GM12878 (cell line): ENCODE results near the gene SCIMP. TPM values are rescaled to one million over a fixed set of nuclear protein-coding genes. Genes with fewer than 3 reads are reported as not detected.

Experiments used
- E2F8 ChIP-seq: fragments of 450-650 bp; IDR thresholded peaks from 2 replicates; pipeline ENCODE4 v1.6.1; 2018; ENCODE audit warnings: mild to moderate bottlenecking, low read depth, moderate library complexity; ENCODE audit not compliant: partially characterized antibody
- KAT2A ChIP-seq: conservative IDR thresholded peaks from 2 replicates; pipeline ENCODE4 v1.6.1; 2011; ENCODE audit warnings: low read depth, low read length; ENCODE audit not compliant: control insufficient read depth
- MEF2B ChIP-seq: fragments of 450-650 bp; IDR thresholded peaks from 2 replicates; pipeline ENCODE4 v1.6.1; 2018; ENCODE audit warnings: mild to moderate bottlenecking, moderate library complexity; ENCODE audit not compliant: partially characterized antibody, poor library complexity, severe bottlenecking
- POLR2AphosphoS2 ChIP-seq: IDR thresholded peaks from 2 replicates; pipeline ENCODE4 v1.6.1; 2011; ENCODE audit warnings: low read depth, mild to moderate bottlenecking, low read length, improper control_type of control experiment, moderate library complexity
- TAF1 ChIP-seq: IDR thresholded peaks from 2 replicates; pipeline ENCODE4 v1.6.1; 2011; ENCODE audit warnings: mild to moderate bottlenecking, low read depth, low read length, borderline replicate concordance
- TCF12 ChIP-seq: IDR thresholded peaks from 2 replicates; pipeline ENCODE4 v1.6.1; 2011; ENCODE audit warnings: low read depth, mild to moderate bottlenecking, low read length
- ZNF592 ChIP-seq: fragments of 450-650 bp; IDR thresholded peaks from 2 replicates; pipeline ENCODE4 v1.6.1; 2017; ENCODE audit warnings: mild to moderate bottlenecking, moderate library complexity
- polyA plus RNA-seq, 11 experiments: library from polyadenylated mRNA; depleted of rRNA in 4 of 11; unstranded in 6 of 11; stranded (reverse) in 5 of 11; fragments of >200 nt; fragmentation: Nextera tagmentation in 4 of 11; fragmentation: Illumina TruSeq in 1 of 11; extraction: Ambion mirVana in 4 of 11; extraction: Trizol in 1 of 11; gene quantifications; 1 replicate in 1 of 11; 2 replicates in 10 of 11; pipeline versions ENCODE4 v1.2.1 to v1.2.3, GENCODE V29; 2011 to 2016; ENCODE audit warnings: inconsistent platforms in 2 of 11, missing spikeins in 2 of 11, low read depth in 1 of 11
- total RNA-seq, 4 experiments: library from RNA; depleted of rRNA in 3 of 4; stranded (reverse); fragments of >200 nt in 3 of 4; fragmentation: Illumina TruSeq in 1 of 4; extraction: Trizol in 1 of 4; gene quantifications; 2 replicates each; pipeline versions ENCODE4 v1.2.1 to v1.2.3, GENCODE V29; 2013 to 2021

SCIMP gene
- total and polyA plus RNA-seq, 10 of the 15 experiments (the other 5 are each of a cell fraction or from before 2014, with no cell fraction given) = 56.7 to 151 (median 95.0) TPM

GRCh38 chr17:5281814-5282641 lies 47.4 kb upstream of the SCIMP start, which contains the start of gene RABEP1 (continued):
- TF ChIP-seq ZNF592 (no peak), POLR2AphosphoS2 (peak; percentile 83), KAT2A (no peak), TAF1 (peak; percentile 99), MEF2B (peak; percentile 89), E2F8 (no peak), TCF12 (0 out of 2 replicates have a peak, but pooled peaks have one; percentile 30)
